Epithelial cell of proximal tubule (primary cell): ENCODE results near the gene ATXN8OS. TPM values are rescaled to one million over a fixed set of nuclear protein-coding genes. Genes with fewer than 3 reads are reported as not detected.
"Not testable (repeated sequence)": the region's sequence is repeated elsewhere in the genome, so short reads cannot be mapped to it uniquely, and the experiment has no call there.

Source experiments
- DNase-seq: peaks from one replicate; pipeline ENCODE4 v3.0.0-alpha.2; 2011; ENCODE audit warnings: low read depth
- H3K4me3 ChIP-seq: 2 replicates; pipeline ENCODE4 v1.5.1; 2011; ENCODE audit warnings: low read depth, mild to moderate bottlenecking, low read length
- CTCF ChIP-seq: conservative IDR thresholded peaks from 2 replicates; pipeline ENCODE4 v1.5.1; 2012; ENCODE audit warnings: low read depth, mild to moderate bottlenecking, low read length
- total RNA-seq: library from RNA; depleted of rRNA; stranded (reverse); fragments of >200 nt; gene quantifications from 2 replicates; pipeline ENCODE4 v1.2.3, GENCODE V29; 2015

ATXN8OS gene
- total RNA-seq, 1 donor from 2014 or later = not detected

- H3K4me3 ChIP-seq = no peak overlapping the region
- DNase-seq = no peak
- no peak for TF ChIP-seq CTCF
Observed at GRCh38 chr13:70104481-70104880, 3.1 kb upstream of the ATXN8OS start.

- TF ChIP-seq CTCF = no peak
- H3K4me3 ChIP-seq = peak overlapping the region; percentile 49
- no peak for DNase-seq
Observed at GRCh38 chr13:70107125-70107497, 515 bp upstream of the ATXN8OS start.

- no peak for DNase-seq
- H3K4me3 ChIP-seq = peak within 1 kb of the TSS; percentile 49
Observed at GRCh38 chr13:70108356-70109105, 905 bp downstream of the ATXN8OS start, which contains the start of gene KLHL1. Gene KLHL1 (minus strand): TSS chr13:70108452. CDS start chr13:70107699, 753 bp downstream.

GRCh38 chr13:70117338-70117905 lies 9.8 kb downstream of the ATXN8OS start:
- no peak overlapping the region for H3K4me3 ChIP-seq
- DNase-seq = no peak
- TF ChIP-seq CTCF = no peak

More at GRCh38 chr13:70108356-70109105, 905 bp downstream of the ATXN8OS start, which contains the start of gene KLHL1:
- TF ChIP-seq CTCF = no peak

GRCh38 chr13:70125693-70126092 lies 18.1 kb downstream of the ATXN8OS start:
- TF ChIP-seq CTCF = no peak
- no peak overlapping the region for H3K4me3 ChIP-seq
- DNase-seq = no peak

GRCh38 chr13:70128098-70128497 lies 20.5 kb downstream of the ATXN8OS start:
- no peak for DNase-seq
- H3K4me3 ChIP-seq = no peak overlapping the region
- TF ChIP-seq CTCF = no peak

GRCh38 chr13:70142658-70143057 lies 35.0 kb downstream of the ATXN8OS start:
- DNase-seq, H3K4me3 ChIP-seq: not testable (repeated sequence)
